CD4-positive, alpha-beta T cell treated with Interleukin-17A for 1 hour (primary cell): ENCODE data around the gene RPS21.

Source experiments
- DNase-seq: peaks from one replicate; pipeline ENCODE4 v3.0.0-alpha.2; 2020

RPS21 gene

GRCh38 chr20:62381842-62382241 lies 5.1 kb upstream of the RPS21 start:
- DNase-seq, result no peak

GRCh38 chr20:62382306-62383198 lies 4.4 kb upstream of the RPS21 start:
- peak; percentile 85 for DNase-seq

- no peak for DNase-seq
Observed at GRCh38 chr20:62387219-62387913, 463 bp downstream of the RPS21 start.

GRCh38 chr20:62387933-62388635 lies 1.2 kb downstream of the RPS21 start:
- DNase-seq, result no peak

GRCh38 chr20:62388839-62389600 lies 2.1 kb downstream of the RPS21 start:
- DNase-seq, result no peak

GRCh38 chr20:62389601-62390087 lies 2.7 kb downstream of the RPS21 start:
- DNase-seq, result no peak

- DNase-seq, result no peak
Observed at GRCh38 chr20:62390317-62391164, 3.6 kb downstream of the RPS21 start.

GRCh38 chr20:62391165-62392076 lies 4.5 kb downstream of the RPS21 start:
- DNase-seq, result no peak

- DNase-seq, result no peak
Observed at GRCh38 chr20:62392077-62392418, 5.1 kb downstream of the RPS21 start.

- DNase-seq, result no peak
Observed at GRCh38 chr20:62392621-62393334, 5.9 kb downstream of the RPS21 start.

GRCh38 chr20:62393335-62393665 lies 6.4 kb downstream of the RPS21 start:
- no peak for DNase-seq

- DNase-seq, result no peak
Observed at GRCh38 chr20:62393830-62394229, 6.9 kb downstream of the RPS21 start.

GRCh38 chr20:62394248-62395245 lies 7.6 kb downstream of the RPS21 start:
- DNase-seq, result no peak

- DNase-seq, result no peak
Observed at GRCh38 chr20:62395311-62396242, 8.7 kb downstream of the RPS21 start.

- no peak for DNase-seq
Observed at GRCh38 chr20:62396367-62397239, 9.7 kb downstream of the RPS21 start.

GRCh38 chr20:62398120-62398821 lies 11.4 kb downstream of the RPS21 start:
- DNase-seq, result no peak
